Trophoblast cell (in vitro differentiated cells and primary cell): ENCODE results near the gene PTPRQ.

Experiments
- DNase-seq, 2 donors: peaks; one replicate each; pipeline ENCODE4 v3.0.0-alpha.2; 2016
- H2AFZ ChIP-seq: 2 replicates; pipeline ENCODE4 v1.6.1; 2013; ENCODE audit warnings: low read length, moderate library complexity, mild to moderate bottlenecking; ENCODE audit not compliant: insufficient read depth, poor library complexity
- H2AK5ac ChIP-seq: 2 replicates; pipeline ENCODE4 v1.6.1; 2013; ENCODE audit warnings: mild to moderate bottlenecking, low read length
- H2BK120ac ChIP-seq: 2 replicates; pipeline ENCODE4 v1.6.1; 2013; ENCODE audit warnings: low read length, mild to moderate bottlenecking, moderate library complexity; ENCODE audit not compliant: insufficient read depth, poor library complexity
- H2BK12ac ChIP-seq: 2 replicates; pipeline ENCODE4 v1.6.1; 2013; ENCODE audit warnings: mild to moderate bottlenecking, low read length, moderate library complexity
- H2BK5ac ChIP-seq: 2 replicates; pipeline ENCODE4 v1.6.1; 2013; ENCODE audit warnings: low read length, low read depth, moderate library complexity, mild to moderate bottlenecking; ENCODE audit not compliant: poor library complexity
- H3K14ac ChIP-seq: 2 replicates; pipeline ENCODE4 v1.6.1; 2013; ENCODE audit warnings: mild to moderate bottlenecking, low read length
- H3K18ac ChIP-seq: 2 replicates; pipeline ENCODE4 v1.6.1; 2013; ENCODE audit warnings: mild to moderate bottlenecking, low read length
- H3K23ac ChIP-seq: 2 replicates; pipeline ENCODE4 v1.6.1; 2013; ENCODE audit warnings: low read length
- H3K27ac ChIP-seq: 2 replicates; pipeline ENCODE4 v1.5.1; 2013; ENCODE audit warnings: low read depth, mild to moderate bottlenecking, inconsistent platforms, low read length, moderate library complexity
- H3K27me3 ChIP-seq: 2 replicates; pipeline ENCODE4 v1.6.1; 2013; ENCODE audit warnings: inconsistent platforms, mild to moderate bottlenecking, low read length, moderate library complexity; ENCODE audit not compliant: insufficient read depth
- H3K36me3 ChIP-seq, 2 experiments: 1 replicate in 1 of 2; 2 replicates in 1 of 2; pipeline ENCODE4 v1.6.1; 2013; ENCODE audit warnings: low read length in 2 of 2, mild to moderate bottlenecking in 2 of 2, moderate library complexity in 1 of 2; ENCODE audit not compliant: insufficient read depth in 2 of 2, control insufficient read depth in 1 of 2
- H3K4ac ChIP-seq: 2 replicates; pipeline ENCODE4 v1.6.1; 2013; ENCODE audit warnings: low read depth, mild to moderate bottlenecking, low read length, moderate library complexity
- H3K4me1 ChIP-seq, 2 experiments: 1 replicate in 1 of 2; 2 replicates in 1 of 2; pipeline ENCODE4 v1.6.1; 2013; ENCODE audit warnings: low read length in 2 of 2, mild to moderate bottlenecking in 2 of 2, moderate library complexity in 1 of 2; ENCODE audit not compliant: insufficient read depth in 2 of 2, control insufficient read depth in 1 of 2
- H3K4me2 ChIP-seq: 2 replicates; pipeline ENCODE4 v1.6.1; 2013; ENCODE audit warnings: inconsistent platforms, mild to moderate bottlenecking, low read length, moderate library complexity
- H3K4me3 ChIP-seq: 2 replicates; pipeline ENCODE4 v1.5.1; 2013; ENCODE audit warnings: mild to moderate bottlenecking, low read depth, low read length, inconsistent platforms
- H3K79me1 ChIP-seq: one replicate; pipeline ENCODE4 v1.6.1; 2013; ENCODE audit warnings: low read length
- H3K79me2 ChIP-seq: 2 replicates; pipeline ENCODE4 v1.6.1; 2013; ENCODE audit warnings: low read length, mild to moderate bottlenecking; ENCODE audit not compliant: control insufficient read depth, insufficient read depth, poor library complexity
- H3K9ac ChIP-seq: 2 replicates; pipeline ENCODE4 v1.6.1; 2013; ENCODE audit warnings: mild to moderate bottlenecking, low read length
- H3K9me3 ChIP-seq: 2 replicates; pipeline ENCODE4 v1.6.1; 2013; ENCODE audit warnings: low read depth, mild to moderate bottlenecking, control low read depth, inconsistent platforms, low read length; ENCODE audit not compliant: insufficient read depth
- H4K12ac ChIP-seq: 2 replicates; pipeline ENCODE4 v1.6.1; 2013; ENCODE audit warnings: low read depth, mild to moderate bottlenecking, low read length, moderate library complexity
- H4K8ac ChIP-seq: 2 replicates; pipeline ENCODE4 v1.6.1; 2013; ENCODE audit warnings: low read depth, mild to moderate bottlenecking, low read length, moderate library complexity
- H4K91ac ChIP-seq: one replicate; pipeline ENCODE4 v1.6.1; 2013; ENCODE audit warnings: low read depth, mild to moderate bottlenecking, low read length, moderate library complexity
- WGBS: extraction: QIAGEN DNeasy Blood & Tissue Kit; methylation state at CpG from one replicate; pipeline ENCODE4 v1.1.7; 2013; ENCODE audit warnings: missing lambda C conversion rate; ENCODE audit not compliant: insufficient read length, insufficient coverage; ENCODE audit errors: extremely low coverage; 5-methylcytosine and 5-hydroxymethylcytosine counted together

Gene PTPRQ

DNA sequence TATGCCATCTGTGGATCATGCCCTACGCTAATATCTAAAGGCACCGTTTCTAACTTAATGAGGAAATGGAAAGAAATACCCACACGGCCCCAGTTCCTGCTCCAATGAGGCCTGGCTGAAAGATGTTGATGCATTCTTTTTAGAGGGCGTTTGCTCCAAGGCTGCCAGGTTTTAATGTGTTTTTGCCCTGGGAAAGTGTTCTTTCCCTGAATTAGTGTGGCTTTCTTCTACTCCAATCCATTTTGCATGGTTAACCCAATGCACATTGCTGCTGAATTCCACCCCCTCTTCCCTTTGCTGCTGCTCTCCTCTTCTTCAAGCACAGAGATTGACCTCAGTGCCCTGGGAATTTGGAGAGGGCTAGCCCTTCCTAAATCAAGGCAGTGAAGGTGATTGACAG, 273.8 kb downstream of the PTPRQ start:
- Histone ChIP-seq H3K4ac (no peak overlapping the region), H4K8ac (no peak overlapping the region), H3K4me3 (no peak overlapping the region), H2BK5ac (no peak overlapping the region), H3K4me1 (no peaks in the 10 kb centered on the region), H2AK5ac (no peak overlapping the region), H3K23ac (no peak overlapping the region), H2AFZ (no peak overlapping the region), H3K27ac (no peak overlapping the region), H3K18ac (no peak overlapping the region), H3K79me1 (no peaks in the 10 kb centered on the region), H2BK12ac (no peak overlapping the region), H3K79me2 (no peaks in the 10 kb centered on the region), H3K27me3 (no peaks in the 10 kb centered on the region), H3K9me3 (no peaks in the 10 kb centered on the region), H3K9ac (no peak overlapping the region), H3K36me3 (no peaks in the 10 kb centered on the region), H2BK120ac (no peak overlapping the region), H3K14ac (no peak overlapping the region), H4K12ac (no peak overlapping the region), H4K91ac (no peak overlapping the region), H3K4me2 (no peak overlapping the region)
- no peak for DNase-seq
- no CpG with 5 or more reads among the region's 4 CpGs for WGBS

GRCh38 chr12:80720516-80720915, 276.5 kb downstream of the PTPRQ start:
- no peak overlapping the region for H3K14ac ChIP-seq
- no peaks in the 10 kb centered on the region for H3K79me2 ChIP-seq
- no CpG with 5 or more reads among the region's 1 CpG for WGBS
- H3K27ac ChIP-seq = no peak overlapping the region
- no peak overlapping the region for H4K91ac ChIP-seq
- no peak overlapping the region for H3K18ac ChIP-seq
- no peaks in the 10 kb centered on the region for H3K4me1 ChIP-seq
- H3K36me3 ChIP-seq = no peaks in the 10 kb centered on the region
- no peak overlapping the region for H3K4ac ChIP-seq
- no peaks in the 10 kb centered on the region for H3K79me1 ChIP-seq
- H2BK5ac ChIP-seq = no peak overlapping the region
- H4K8ac ChIP-seq = no peak overlapping the region
- H3K27me3 ChIP-seq = no peaks in the 10 kb centered on the region
- no peak overlapping the region for H3K4me3 ChIP-seq
- no peak overlapping the region for H3K23ac ChIP-seq
- H2AK5ac ChIP-seq = no peak overlapping the region
- H3K4me2 ChIP-seq = no peak overlapping the region
- no peak for DNase-seq
- no peak overlapping the region for H3K9ac ChIP-seq
- H4K12ac ChIP-seq = no peak overlapping the region
- H3K9me3 ChIP-seq = no peaks in the 10 kb centered on the region
- H2AFZ ChIP-seq = no peak overlapping the region
- no peak overlapping the region for H2BK120ac ChIP-seq
- no peak overlapping the region for H2BK12ac ChIP-seq

DNA sequence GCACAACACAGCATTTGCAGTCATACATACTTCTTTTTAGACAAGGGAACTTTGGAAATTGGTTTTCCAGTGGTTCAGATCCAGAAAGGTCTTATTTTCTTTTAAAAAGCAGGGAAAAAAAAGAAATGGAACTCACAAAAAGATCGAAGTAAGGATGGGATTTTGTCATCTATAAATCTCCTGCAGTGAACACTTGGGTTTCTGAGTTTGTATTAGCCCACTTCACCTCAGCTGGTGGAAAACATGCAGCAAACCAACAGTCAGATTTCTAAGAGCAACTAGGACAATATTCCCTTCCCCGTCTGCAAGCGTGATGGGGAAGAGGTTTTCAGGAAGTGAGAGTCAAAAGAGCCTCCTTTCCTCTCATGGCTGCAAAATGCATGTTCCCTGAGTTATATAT, 277.3 kb downstream of the PTPRQ start:
- H2AFZ ChIP-seq = no peak overlapping the region
- WGBS = no CpG with 5 or more reads among the region's 3 CpGs

More for the DNA sequence above, 277.3 kb downstream of the PTPRQ start:
- no peak overlapping the region for H4K91ac ChIP-seq
- no peak overlapping the region for H4K12ac ChIP-seq
- H3K27ac ChIP-seq = no peak overlapping the region
- H4K8ac ChIP-seq = no peak overlapping the region
- H3K79me1 ChIP-seq = no peaks in the 10 kb centered on the region
- H3K4me1 ChIP-seq = no peaks in the 10 kb centered on the region
- no peak overlapping the region for H3K4ac ChIP-seq
- H3K36me3 ChIP-seq = no peaks in the 10 kb centered on the region
- no peaks in the 10 kb centered on the region for H3K27me3 ChIP-seq
- no peak for DNase-seq
- no peak overlapping the region for H2BK12ac ChIP-seq
- no peak overlapping the region for H3K18ac ChIP-seq
- H3K4me2 ChIP-seq = no peak overlapping the region
- no peaks in the 10 kb centered on the region for H3K79me2 ChIP-seq
- H3K9me3 ChIP-seq = no peaks in the 10 kb centered on the region
- H2BK5ac ChIP-seq = no peak overlapping the region
- no peak overlapping the region for H3K23ac ChIP-seq
- H3K14ac ChIP-seq = no peak overlapping the region
- no peak overlapping the region for H3K4me3 ChIP-seq
- no peak overlapping the region for H3K9ac ChIP-seq
- no peak overlapping the region for H2AK5ac ChIP-seq
- H2BK120ac ChIP-seq = no peak overlapping the region
